Measurements from ENCODE around the gene CLCNKB.

Gene CLCNKB

DNA sequence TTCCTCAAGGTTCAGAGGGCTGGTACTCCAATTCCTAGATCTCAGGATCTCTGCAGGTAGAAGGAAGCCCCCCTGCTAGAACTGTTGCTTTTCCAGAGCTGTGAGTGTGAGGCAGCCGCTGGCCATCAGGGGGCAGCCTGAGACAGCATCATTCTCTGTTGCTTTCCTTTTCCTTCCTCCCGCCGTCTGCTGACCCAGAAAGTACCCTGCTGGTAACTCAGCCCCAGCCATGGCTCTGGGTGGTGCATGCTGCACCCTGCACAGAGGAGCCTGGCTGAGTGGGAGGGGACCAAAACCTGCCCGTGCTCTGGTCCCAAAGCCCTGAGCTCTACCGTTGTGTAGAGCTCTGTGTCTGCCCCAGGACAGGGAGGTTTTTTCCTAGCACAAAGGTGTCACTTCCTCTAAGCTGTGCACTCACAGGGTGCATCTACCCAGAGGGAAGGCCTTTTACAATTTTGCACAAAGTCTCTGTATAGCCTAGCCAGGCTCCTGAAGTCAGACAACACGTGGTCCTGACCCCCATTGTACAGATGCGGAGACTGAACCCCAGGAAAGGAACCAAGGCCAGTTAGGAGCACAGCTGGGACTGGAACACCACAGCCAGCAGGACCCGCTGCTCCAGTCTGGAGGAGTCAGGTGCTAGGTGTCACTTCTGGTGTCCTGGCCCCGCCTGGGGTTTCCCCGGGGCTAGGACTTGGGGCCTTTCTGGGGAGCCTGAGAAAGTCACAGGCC is 35.5 kb downstream of the CLCNKB start:
- in situ Hi-C loops (cut with MboI; ENCODE audit: low pct_unique_long_range_greater_than_20kb, low sequenced_read_pairs, unreplicated experiment): no loop called here

DNA sequence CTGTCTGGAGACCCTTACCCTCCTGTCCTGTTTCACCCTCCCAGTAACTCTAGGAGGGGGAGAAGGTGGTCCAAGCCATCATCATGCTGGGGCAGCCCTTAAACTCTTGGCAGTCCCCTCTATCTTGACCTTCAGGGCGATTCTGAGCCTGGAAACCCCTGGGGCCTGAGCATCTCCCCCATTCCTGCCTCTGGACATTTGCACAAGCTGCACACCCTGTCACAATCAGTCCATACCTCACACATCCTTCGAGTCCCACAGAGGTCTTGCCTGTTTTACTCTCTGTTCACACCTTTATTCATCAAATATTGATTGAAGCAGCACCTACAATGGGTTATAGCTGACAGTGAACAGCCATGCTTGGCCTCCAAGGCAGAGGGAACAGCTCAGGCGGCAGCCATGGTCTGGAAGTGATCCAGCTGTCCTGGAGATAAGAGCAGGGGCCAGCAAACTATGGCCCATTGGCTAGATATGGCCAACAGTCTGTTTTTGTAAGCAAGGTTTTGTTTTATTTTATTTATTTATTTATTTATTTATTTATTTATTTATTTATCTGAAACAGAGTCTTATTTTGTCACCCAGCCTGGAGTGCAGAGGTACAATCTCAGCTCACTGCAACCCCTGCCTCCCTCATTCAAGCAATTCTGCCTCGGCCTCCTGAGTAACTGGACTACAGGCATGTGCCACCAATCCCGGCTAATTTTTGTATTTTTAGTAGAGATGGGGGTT is 37.0 kb downstream of the CLCNKB start:
- no peak for TF ChIP-seq CTCF (IDR thresholded peaks at IDR 0.05; ENCODE audit: extremely low read depth, insufficient read depth, missing control alignments)
- no peak for DNase-seq (ENCODE audit: low spot score)
- in situ Hi-C loops (cut with MboI; ENCODE audit: low pct_unique_long_range_greater_than_20kb, low sequenced_read_pairs, unreplicated experiment): loop anchor here (5.0 kb wide), 1 partner anchor 107 kb away; no protein-coding TSS in a partner anchor

More for the DNA sequence above, 35.5 kb downstream of the CLCNKB start:
- peak; percentile 84 for DNase-seq (ENCODE audit: low spot score)
- TF ChIP-seq CTCF (IDR thresholded peaks at IDR 0.05; ENCODE audit: extremely low read depth, insufficient read depth, missing control alignments): peak; percentile 94

- in situ Hi-C loops (cut with MboI; ENCODE audit: low pct_unique_long_range_greater_than_20kb, low sequenced_read_pairs, unreplicated experiment): loop anchor here (5.0 kb wide), 1 partner anchor 106 kb away; no protein-coding TSS in a partner anchor
- TF ChIP-seq CTCF (IDR thresholded peaks at IDR 0.05; ENCODE audit: extremely low read depth, insufficient read depth, missing control alignments): no peak
- DNase-seq (ENCODE audit: low spot score): no peak
Observed at GRCh38 chr1:16081636-16082035, 38.1 kb downstream of the CLCNKB start.

DNA sequence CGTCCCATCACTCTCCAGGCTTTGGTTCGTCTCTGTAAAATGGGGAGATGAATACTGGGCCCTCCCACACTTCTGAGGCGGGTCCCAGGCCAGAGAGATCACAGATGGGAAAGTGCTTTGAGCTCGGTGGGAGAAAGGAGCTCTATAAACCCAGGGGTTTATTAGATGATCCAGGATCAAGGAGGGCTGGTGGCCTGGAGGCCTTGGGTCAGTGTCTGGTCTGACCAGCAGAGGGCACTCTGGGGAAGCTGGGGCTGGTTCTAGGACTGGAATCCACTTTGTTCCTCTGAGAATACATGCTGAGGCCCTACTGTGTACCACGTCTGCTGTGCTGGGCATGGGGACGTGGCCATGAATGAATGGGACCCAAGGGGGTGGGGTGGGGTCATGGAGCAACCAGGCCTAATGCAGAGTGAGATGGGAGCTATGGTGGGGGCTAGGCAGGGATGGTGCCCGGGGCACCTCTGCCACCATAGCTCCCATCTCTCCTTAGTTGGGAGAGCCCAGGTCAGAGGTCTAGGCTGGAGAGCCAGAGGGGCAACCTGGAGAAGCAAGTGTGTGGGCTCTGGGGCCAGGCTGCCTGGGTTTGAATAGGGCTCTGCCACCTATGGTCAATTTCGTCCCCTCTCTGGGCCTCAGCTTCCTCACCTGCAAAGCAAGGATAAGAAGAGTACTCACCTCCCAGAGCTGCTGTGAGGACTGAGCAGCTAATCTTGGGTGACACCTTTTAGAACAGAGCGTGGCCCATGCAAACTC is 38.9 kb downstream of the CLCNKB start:
- DNase-seq (ENCODE audit: low spot score): peak; percentile 85
- TF ChIP-seq CTCF (IDR thresholded peaks at IDR 0.05; ENCODE audit: extremely low read depth, insufficient read depth, missing control alignments): peak; percentile 84
- in situ Hi-C loops (cut with MboI; ENCODE audit: low pct_unique_long_range_greater_than_20kb, low sequenced_read_pairs, unreplicated experiment): loop anchor here (5.0 kb wide), 1 partner anchor 105 kb away; no protein-coding TSS in a partner anchor

DNA sequence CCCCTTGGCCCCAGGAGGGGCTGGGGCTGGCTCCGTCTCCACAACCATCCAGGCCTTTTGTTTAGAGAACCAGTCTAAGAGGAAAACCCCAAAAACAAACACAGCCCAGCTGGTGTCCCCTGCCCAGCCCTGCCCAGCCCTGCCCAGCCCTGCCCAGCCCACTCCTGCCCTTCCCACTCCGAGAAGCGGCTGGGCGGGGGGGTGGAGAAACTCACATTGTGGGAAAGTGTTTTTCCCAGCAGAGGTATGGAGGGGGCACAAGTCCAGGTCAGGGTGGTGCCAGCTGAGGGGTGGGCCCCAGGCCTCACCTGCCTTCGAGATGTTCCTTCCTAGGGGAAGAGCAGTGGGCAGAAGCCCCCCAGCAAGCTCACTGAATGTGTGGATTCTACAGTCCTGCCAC is 39.9 kb downstream of the CLCNKB start:
- no peak for DNase-seq (ENCODE audit: low spot score)
- in situ Hi-C loops (cut with MboI; ENCODE audit: low pct_unique_long_range_greater_than_20kb, low sequenced_read_pairs, unreplicated experiment): loop anchor here (5.0 kb wide), 1 partner anchor 104 kb away; no protein-coding TSS in a partner anchor
- no peak for TF ChIP-seq CTCF (IDR thresholded peaks at IDR 0.05; ENCODE audit: extremely low read depth, insufficient read depth, missing control alignments)

GRCh38 chr1:16085522-16085921 is 41.9 kb downstream of the CLCNKB start:
- TF ChIP-seq CTCF (IDR thresholded peaks at IDR 0.05; ENCODE audit: extremely low read depth, insufficient read depth, missing control alignments): no peak
- in situ Hi-C loops (cut with MboI; ENCODE audit: low pct_unique_long_range_greater_than_20kb, low sequenced_read_pairs, unreplicated experiment): no loop called here
- DNase-seq (ENCODE audit: low spot score): no peak

Data from GM13977 (cell line).